HCT116 (cell line): ENCODE measurements around the gene NKPD1.

Experiments used
- EGR1 ChIP-seq: IDR thresholded peaks from 2 replicates; pipeline ENCODE4 v1.6.1; 2012; ENCODE audit warnings: low read depth
- POLR2AphosphoS5 ChIP-seq: IDR thresholded peaks from 2 replicates; pipeline ENCODE4 v1.6.1; 2011; ENCODE audit warnings: mild to moderate bottlenecking, low read depth, low read length, moderate library complexity
- TF ChIP-seq, protein P1 (sequence below): IDR thresholded peaks from 2 replicates; pipeline ENCODE4 v1.6.1; 2012
- TF ChIP-seq, protein P2 (sequence below), 3 experiments: fragments of 200-600 bp in 1 of 3; sonication (generic) in 1 of 3; IDR thresholded peaks in 2 of 3; conservative IDR thresholded peaks in 1 of 3; 2 replicates each; pipeline ENCODE4 v1.5.1; 2012 to 2017; ENCODE audit warnings: low read depth in 2 of 3, low read length in 2 of 3, antibody characterized with exemption in 1 of 3, borderline replicate concordance in 1 of 3, control low read depth in 1 of 3, mild to moderate bottlenecking in 1 of 3, mixed read lengths in 1 of 3, mixed run types in 1 of 3, moderate library complexity in 1 of 3; ENCODE audit not compliant: insufficient read depth in 1 of 3
- TF ChIP-seq, protein P3 (sequence below): IDR thresholded peaks from 2 replicates; pipeline ENCODE4 v1.6.1; 2012

DNA sequence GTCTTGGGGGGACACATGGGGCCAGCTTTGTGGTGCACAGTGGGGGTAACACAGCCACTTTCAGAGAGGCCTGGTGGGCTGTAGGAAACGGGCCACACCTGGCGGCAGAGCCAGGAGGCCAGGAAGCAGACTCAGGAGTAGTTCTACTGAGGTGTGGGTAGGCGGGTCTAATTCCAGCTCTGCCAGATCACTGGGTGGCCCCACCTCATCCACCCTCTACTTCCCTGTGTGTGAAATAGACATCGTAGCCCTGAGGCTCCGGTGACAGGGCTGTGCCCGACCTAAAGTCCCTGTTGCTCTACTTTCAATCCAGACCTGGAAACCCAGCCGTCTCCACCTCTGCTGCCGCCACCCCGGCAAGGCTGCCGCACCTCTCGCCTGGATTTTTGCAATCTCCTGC, 4.0 kb downstream of the NKPD1 start:
- TF ChIP-seq, protein P1, sequence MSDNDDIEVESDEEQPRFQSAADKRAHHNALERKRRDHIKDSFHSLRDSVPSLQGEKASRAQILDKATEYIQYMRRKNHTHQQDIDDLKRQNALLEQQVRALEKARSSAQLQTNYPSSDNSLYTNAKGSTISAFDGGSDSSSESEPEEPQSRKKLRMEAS = no peak
- no peak for TF ChIP-seq POLR2AphosphoS5
- TF ChIP-seq, protein P2, sequence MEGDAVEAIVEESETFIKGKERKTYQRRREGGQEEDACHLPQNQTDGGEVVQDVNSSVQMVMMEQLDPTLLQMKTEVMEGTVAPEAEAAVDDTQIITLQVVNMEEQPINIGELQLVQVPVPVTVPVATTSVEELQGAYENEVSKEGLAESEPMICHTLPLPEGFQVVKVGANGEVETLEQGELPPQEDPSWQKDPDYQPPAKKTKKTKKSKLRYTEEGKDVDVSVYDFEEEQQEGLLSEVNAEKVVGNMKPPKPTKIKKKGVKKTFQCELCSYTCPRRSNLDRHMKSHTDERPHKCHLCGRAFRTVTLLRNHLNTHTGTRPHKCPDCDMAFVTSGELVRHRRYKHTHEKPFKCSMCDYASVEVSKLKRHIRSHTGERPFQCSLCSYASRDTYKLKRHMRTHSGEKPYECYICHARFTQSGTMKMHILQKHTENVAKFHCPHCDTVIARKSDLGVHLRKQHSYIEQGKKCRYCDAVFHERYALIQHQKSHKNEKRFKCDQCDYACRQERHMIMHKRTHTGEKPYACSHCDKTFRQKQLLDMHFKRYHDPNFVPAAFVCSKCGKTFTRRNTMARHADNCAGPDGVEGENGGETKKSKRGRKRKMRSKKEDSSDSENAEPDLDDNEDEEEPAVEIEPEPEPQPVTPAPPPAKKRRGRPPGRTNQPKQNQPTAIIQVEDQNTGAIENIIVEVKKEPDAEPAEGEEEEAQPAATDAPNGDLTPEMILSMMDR (IDR thresholded peaks at IDR 0.05 in 2 of 3, conservative IDR thresholded peaks at IDR 0.05 in 1 of 3; ENCODE audit: borderline replicate concordance in 1 of 3, insufficient read depth in 1 of 3, low read depth in 2 of 3, low read length in 2 of 3) = no peak
- TF ChIP-seq EGR1 = no peak
- TF ChIP-seq, protein P3, sequence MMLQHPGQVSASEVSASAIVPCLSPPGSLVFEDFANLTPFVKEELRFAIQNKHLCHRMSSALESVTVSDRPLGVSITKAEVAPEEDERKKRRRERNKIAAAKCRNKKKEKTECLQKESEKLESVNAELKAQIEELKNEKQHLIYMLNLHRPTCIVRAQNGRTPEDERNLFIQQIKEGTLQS = no peak
